ENCODE measurements around the gene KMT2D. TPM values are rescaled to one million over a fixed set of nuclear protein-coding genes. Genes with fewer than 3 reads are reported as not detected.

The KMT2D gene
- polyA plus RNA-seq, 5 donors: 47.8 to 69.3 (median 51.7) TPM

DNA sequence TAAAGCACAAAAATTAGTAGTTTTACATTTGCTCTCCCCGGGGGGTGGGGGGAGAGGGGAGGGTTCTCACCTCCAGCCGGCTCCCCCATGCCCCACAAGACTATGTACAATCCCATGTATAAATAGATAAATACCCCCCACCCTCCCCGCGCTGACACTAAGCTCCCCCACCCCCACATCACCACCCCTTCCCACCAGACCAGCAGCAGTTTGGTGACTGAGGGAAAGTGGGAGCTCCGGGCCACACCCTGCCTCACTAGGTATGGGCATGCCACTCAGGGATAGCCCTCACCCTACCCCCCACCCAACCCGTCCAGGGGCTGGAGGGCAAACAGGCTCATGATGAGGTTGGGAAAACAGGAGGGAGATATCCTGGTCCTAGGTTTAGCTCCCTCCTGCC, 40.2 kb downstream of the KMT2D start:
- no peak for DNase-seq

DNA sequence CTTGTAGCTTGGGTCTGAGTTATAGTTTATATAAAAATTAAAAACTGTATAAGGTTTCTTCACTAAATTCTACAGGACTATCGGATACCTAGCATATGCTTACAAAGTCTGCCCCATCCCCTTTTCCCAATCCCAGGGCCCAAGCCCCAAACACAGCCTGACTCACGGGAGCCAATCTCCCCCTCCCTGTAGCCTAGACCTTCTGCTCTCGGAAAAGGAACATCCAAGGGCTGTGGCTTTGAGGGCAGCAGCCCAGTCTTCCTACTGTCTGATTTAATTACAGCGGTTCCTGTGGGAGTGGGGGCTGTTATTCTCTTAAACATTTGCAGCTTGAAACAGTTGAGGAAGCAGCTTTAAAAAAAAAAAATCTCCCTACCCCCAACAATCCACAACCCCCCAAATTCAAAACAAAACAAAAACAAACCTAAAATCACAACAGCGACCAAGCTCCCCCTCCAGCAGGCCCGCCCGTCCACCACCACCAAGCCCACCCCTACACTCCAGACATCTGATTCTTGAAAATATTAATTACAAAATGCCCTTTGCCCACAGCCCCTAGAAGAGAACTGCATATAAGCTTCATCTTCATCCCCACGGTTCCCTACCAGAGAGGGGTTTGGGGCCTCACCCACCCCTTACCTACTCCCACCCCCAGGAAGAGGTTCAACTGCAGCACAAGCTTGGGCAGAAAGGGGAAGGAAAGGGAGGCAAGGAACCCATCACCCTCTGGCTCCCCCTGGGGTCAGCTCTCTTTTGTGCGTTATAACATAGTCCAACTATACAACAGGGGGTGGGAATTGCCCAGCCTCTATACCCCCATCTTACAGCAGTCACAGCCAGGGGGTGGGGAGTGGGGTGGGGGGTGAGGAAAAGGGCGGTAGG, 40.9 kb downstream of the KMT2D start:
- no peak for DNase-seq

DNA sequence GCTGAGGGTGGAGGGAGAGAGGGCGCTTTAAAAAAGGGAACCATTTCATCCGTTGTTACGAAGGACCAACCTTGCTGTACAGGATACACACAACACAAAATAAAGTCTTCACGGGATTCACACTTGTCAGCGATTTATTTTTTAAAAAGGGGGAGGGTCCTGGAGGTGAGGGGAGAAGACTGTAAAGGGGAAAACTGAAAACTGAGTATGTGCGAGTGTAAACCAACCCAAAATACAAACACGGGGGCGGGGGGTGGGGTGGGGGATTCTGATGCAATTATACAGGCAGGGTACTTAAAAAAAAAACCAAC, 41.5 kb downstream of the KMT2D start:
- DNase-seq: no peak

DNA sequence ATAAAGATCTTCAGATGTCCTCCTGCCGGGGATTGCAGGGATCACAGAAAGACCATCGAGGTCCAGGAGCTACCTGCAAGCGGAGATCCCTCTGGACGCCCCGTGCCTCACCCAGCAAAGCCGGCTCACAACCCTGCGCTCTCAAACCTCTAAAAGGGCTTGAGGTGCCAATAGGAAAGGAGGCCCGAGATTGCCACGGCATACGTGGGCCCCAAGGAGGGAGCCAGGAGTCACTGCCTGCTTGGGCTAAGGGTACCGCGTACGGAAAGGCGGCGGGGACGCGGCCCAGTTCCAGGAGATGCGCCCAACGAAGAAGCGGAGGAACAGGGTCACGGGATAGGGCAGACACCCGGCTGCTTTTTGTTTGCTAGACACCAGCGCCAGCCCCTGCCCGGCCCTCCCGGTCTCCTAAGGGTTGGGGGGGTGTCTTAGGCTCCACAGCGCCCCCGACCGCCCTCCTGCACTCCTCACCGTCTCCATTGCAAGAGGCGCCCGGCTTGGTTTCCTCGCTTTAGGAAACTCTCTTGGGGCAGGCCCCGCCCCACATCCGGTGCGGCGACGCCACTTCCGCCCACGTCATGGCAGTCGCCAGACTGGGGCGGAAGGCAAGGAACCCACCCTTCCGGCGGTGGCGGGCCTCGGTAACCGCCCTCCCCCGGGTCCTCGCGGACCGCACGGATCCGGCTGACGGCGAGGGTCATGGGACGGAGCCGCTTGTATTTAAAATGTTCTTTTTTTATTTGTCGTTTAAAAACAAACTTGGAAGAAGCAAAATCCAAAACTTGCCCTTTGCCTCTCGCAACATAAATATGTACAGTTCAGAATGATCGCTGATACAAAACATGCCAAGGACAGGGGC, 42.1 kb downstream of the KMT2D start, which contains the start of gene PRKAG1:
TSS of gene PRKAG1 (minus strand) at position 516 of the 859 bp plus-strand sequence. CDS start at position 480, 36 bp downstream.
- peak; percentile 97 for DNase-seq

DNA sequence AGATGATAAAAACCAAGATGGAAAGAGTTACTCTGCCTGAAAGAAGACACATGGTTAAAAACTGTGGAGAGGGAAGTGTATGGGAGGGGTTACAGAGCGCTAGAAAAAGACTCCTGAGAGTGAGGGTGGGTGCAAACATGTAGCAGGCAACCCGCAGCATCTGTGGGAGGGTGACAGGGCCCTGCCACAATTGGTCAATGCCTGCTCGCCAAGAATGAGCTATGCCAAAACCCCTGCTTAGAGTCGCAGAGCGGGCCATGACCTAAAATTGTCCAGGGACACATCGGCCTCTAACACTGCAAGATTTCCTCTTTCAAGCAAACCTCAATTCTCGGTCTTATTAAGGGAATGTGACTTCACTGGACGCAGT, 42.7 kb downstream of the KMT2D start:
- no peak for DNase-seq

DNA sequence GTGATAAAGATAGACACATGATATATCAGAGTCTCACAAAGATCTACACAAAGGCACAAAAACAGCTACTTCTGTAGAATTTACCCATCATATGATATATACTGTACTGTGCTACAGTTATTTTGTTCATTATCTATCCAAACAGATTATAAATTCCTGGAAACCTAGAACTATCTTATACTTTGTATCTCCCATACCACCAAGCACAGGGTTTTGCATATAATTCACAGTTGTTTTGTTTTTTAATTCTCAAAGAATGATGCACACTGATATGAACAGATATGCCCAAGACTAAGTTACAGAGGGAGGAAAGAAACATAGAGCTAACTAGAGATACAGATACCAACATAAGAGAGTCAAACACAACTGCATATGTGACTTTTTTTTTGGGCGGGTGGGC, 45.4 kb downstream of the KMT2D start:
- no peak for DNase-seq

DNA sequence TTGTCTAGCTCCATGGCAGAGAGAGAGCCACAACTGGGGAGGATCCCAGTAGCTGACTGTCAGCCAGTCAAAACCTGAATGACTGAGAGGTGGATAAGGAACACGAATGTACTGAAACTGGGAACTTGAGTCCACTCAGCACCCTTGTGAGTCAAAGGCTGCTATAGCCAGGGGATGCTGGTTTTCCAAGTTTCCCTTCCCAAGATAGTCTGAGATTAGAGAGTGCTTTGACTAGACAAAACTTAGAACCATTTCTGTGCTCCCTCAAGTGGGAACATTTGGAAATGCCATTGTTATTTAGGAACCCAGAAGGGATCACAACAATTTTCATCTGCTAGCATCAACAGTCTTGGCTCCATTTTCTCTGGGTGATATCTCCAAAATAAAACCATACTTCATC, 46.0 kb downstream of the KMT2D start:
- no peak for DNase-seq

DNA sequence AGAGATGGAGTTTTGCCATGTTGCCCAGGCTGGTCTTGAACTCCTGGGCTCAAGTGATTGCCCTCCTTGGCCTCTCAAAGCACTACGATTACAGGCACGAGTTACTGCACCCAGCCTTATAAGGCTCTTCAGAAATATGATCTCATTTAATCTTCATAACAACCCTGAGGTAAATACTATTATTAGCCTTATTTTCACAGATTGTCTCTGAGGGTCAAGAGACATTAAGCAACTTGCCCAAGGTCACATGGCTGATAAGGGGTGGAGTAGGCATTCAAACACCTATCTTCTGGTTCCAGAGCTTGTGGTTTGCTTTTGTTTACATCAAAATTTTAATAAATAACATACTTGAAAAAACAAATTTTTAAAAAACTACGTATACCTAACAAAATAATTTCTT, 47.2 kb downstream of the KMT2D start:
- DNase-seq: no peak

DNA sequence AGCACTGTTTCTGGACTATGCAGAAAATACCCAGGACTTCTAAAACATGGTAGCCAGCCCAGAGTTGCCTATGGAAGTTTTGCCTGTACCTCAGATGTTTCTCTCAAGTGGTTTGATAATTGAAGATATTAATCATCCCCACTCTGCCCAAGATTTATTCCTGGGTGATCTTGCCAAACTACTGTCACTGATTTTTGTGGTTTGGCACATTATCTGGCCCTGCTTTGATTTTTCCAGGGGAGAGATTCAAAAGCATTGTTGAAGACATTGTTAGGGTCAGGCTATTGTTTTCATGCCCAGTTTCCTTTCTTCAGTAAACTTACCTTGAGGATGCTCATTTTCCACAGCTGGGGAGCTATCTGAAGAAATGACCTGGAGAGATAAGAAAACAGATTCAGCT, 47.9 kb downstream of the KMT2D start:
- no peak for DNase-seq

Other genes starting within 250 kb of the KMT2D start
- 10 to 100 TPM; 27.1 to 37.2 (median 34.4) TPM for gene CACNB3, start 242.3 kb downstream of the KMT2D start, polyA plus RNA-seq (ENCODE audit: insufficient read depth in 1 of 5, insufficient read length in 5 of 5, low replicate concordance in 1 of 5)
- gene DDX23, start 208.6 kb downstream of the KMT2D start, polyA plus RNA-seq (ENCODE audit: insufficient read depth in 1 of 5, insufficient read length in 5 of 5, low replicate concordance in 1 of 5): 100 to 1,000 TPM in 4 of 5 donors, 10 to 100 TPM in 1; 99.6 to 120 (median 103) TPM
- gene RND1, start 194.9 kb downstream of the KMT2D start, polyA plus RNA-seq (ENCODE audit: insufficient read depth in 1 of 5, insufficient read length in 5 of 5, low replicate concordance in 1 of 5): 1 to 10 TPM; 1.6 to 2.5 (median 1.9) TPM
- 10 to 100 TPM; 16.0 to 26.9 (median 21.8) TPM for gene FKBP11, start 135.3 kb downstream of the KMT2D start, polyA plus RNA-seq (ENCODE audit: insufficient read depth in 1 of 5, insufficient read length in 5 of 5, low replicate concordance in 1 of 5)
- 100 to 1,000 TPM in 3 of 5 donors, 10 to 100 TPM in 2; 91.5 to 109 (median 103) TPM for gene ARF3, start 103.3 kb downstream of the KMT2D start, polyA plus RNA-seq (ENCODE audit: insufficient read depth in 1 of 5, insufficient read length in 5 of 5, low replicate concordance in 1 of 5)
- under 1 TPM in 2 of 5 donors, not detected in 3; 0.15 to 0.25 TPM for gene WNT10B, start 89.1 kb downstream of the KMT2D start, polyA plus RNA-seq (ENCODE audit: insufficient read depth in 1 of 5, insufficient read length in 5 of 5, low replicate concordance in 1 of 5)
- gene WNT1, start 82.5 kb downstream of the KMT2D start, polyA plus RNA-seq (ENCODE audit: insufficient read depth in 1 of 5, insufficient read length in 5 of 5, low replicate concordance in 1 of 5): not detected
- under 1 TPM; 0.05 to 0.56 (median 0.10) TPM for gene DDN, start 61.4 kb downstream of the KMT2D start, polyA plus RNA-seq (ENCODE audit: insufficient read depth in 1 of 5, insufficient read length in 5 of 5, low replicate concordance in 1 of 5)
- 10 to 100 TPM; 64.9 to 82.7 (median 75.6) TPM for gene PRKAG1, start 42.0 kb downstream of the KMT2D start, polyA plus RNA-seq (ENCODE audit: insufficient read depth in 1 of 5, insufficient read length in 5 of 5, low replicate concordance in 1 of 5)
- 1 to 10 TPM; 2.1 to 3.5 (median 2.5) TPM for gene RHEBL1, start 9.2 kb upstream of the KMT2D start, polyA plus RNA-seq (ENCODE audit: insufficient read depth in 1 of 5, insufficient read length in 5 of 5, low replicate concordance in 1 of 5)
- 1 to 10 TPM in 1 of 5 donors, under 1 TPM in 4; 0.51 to 1.2 (median 0.60) TPM for gene DHH, start 34.0 kb upstream of the KMT2D start, polyA plus RNA-seq (ENCODE audit: insufficient read depth in 1 of 5, insufficient read length in 5 of 5, low replicate concordance in 1 of 5)
- 100 to 1,000 TPM in 1 of 5 donors, 10 to 100 TPM in 4; 68.2 to 111 (median 78.8) TPM for gene LMBR1L, start 50.1 kb upstream of the KMT2D start, polyA plus RNA-seq (ENCODE audit: insufficient read depth in 1 of 5, insufficient read length in 5 of 5, low replicate concordance in 1 of 5)
- 1,000 to 10,000 TPM in 4 of 5 donors, 100 to 1,000 TPM in 1; 942 to 1,422 (median 1,100) TPM for gene TUBA1B, start 70.6 kb upstream of the KMT2D start, polyA plus RNA-seq (ENCODE audit: insufficient read depth in 1 of 5, insufficient read length in 5 of 5, low replicate concordance in 1 of 5)
- gene TUBA1A, start 128.3 kb upstream of the KMT2D start, polyA plus RNA-seq (ENCODE audit: insufficient read depth in 1 of 5, insufficient read length in 5 of 5, low replicate concordance in 1 of 5): 100 to 1,000 TPM; 446 to 619 (median 564) TPM
- gene TUBA1C, start 204.3 kb upstream of the KMT2D start, polyA plus RNA-seq (ENCODE audit: insufficient read depth in 1 of 5, insufficient read length in 5 of 5, low replicate concordance in 1 of 5): 100 to 1,000 TPM; 121 to 180 (median 171) TPM
- 1 to 10 TPM in 4 of 5 donors, under 1 TPM in 1; 0.80 to 3.0 (median 1.3) TPM for gene PRPH, start 234.4 kb upstream of the KMT2D start, polyA plus RNA-seq (ENCODE audit: insufficient read depth in 1 of 5, insufficient read length in 5 of 5, low replicate concordance in 1 of 5)

Data from right lung (tissue), 5 donors.